ENCODE measurements around the gene CXCL8. TPM values are rescaled to one million over a fixed set of nuclear protein-coding genes. Genes with fewer than 3 reads are reported as not detected.
A peak's percentile ranks its signal among the peaks of the same experiment; 100 is the strongest.

CXCL8 gene
- total and polyA plus RNA-seq, 3 donors from 2014 or later, result 0.66 TPM; not detected in 2

DNA sequence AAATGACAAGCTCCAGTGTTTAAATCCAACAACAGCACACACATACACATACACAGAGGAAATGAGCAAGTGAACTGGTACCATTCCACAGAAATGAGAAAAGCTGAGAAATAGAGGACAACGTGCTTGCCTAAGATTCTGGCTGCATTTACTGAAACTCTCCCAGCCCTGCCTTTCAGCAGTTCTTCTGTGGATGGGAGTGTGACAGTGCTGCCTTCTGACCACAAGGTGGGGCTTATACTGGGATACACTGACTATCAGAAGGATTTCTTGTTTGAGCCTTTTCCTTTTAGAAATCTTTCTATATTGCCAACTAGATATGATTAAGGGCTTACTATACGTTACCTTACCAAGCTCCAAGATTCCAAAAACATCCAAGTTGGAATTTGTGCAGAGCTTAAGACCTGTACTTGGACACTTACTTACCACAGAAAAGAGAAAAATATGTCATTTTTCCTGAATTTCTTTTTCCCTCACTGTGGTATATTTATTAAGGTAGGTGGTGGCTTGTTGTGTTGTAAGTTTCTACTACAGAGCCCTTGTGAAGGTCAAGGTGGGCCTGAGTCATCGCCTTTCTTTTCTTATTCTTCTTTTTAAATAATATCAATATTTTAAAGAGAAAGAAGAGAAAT, 10.7 kb upstream of the CXCL8 start:
- no peaks in the 10 kb centered on the region for H3K9me3 ChIP-seq
- no peaks in the 10 kb centered on the region for H3K36me3 ChIP-seq (ENCODE audit: low read depth, missing control alignments)
- intact Hi-C loops (cut with DNase I; ENCODE audit: low total_unique reads), result no loop called here
- H3K4me3 ChIP-seq, result no peak overlapping the region
- no peak overlapping the region for H3K27ac ChIP-seq
- no peaks in the 10 kb centered on the region for H3K27me3 ChIP-seq
- DNase-seq, result peak; percentile 70
- TF ChIP-seq POLR2A (IDR thresholded peaks at IDR 0.05), result no peak
- peak; percentile 46 to 66 (median 57) for TF ChIP-seq CTCF (IDR thresholded peaks at IDR 0.05)
- H3K4me1 ChIP-seq, result peaks cover 11% of the 10 kb centered on the region
- WGBS, 2 donors, result 51 to 53% methylated on average over 3 of the region's 3 CpGs

DNA sequence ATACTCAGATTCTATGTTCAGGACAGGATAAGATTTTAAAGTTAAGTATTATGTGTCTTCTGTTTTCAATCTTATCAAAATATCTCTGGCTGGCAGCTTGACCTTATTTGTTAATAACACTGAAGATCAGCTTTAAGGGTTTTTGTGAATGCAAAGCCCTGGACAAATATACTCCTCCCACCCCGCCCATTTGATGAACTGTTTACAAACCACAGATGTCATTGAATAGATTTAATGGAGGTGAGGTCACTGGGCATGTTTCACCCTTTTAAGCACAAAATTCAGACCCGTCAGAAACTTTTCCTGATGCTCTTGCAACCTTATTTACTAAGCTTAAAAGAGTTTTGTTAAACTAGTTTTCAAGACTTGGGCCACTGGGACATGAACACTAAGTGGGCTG, 10.1 kb upstream of the CXCL8 start:
- intact Hi-C loops (cut with DNase I; ENCODE audit: low total_unique reads), result no loop called here
- H3K27me3 ChIP-seq, result no peaks in the 10 kb centered on the region
- no peak overlapping the region for H3K27ac ChIP-seq
- TF ChIP-seq POLR2A (IDR thresholded peaks at IDR 0.05), result no peak
- TF ChIP-seq CTCF (IDR thresholded peaks at IDR 0.05), result no peak
- peaks cover 14% of the 10 kb centered on the region for H3K4me1 ChIP-seq
- DNase-seq, result no peak
- H3K9me3 ChIP-seq, result no peaks in the 10 kb centered on the region
- 84 to 87% methylated on average over 2 of the region's 2 CpGs for WGBS, 2 donors
- no peaks in the 10 kb centered on the region for H3K36me3 ChIP-seq (ENCODE audit: low read depth, missing control alignments)
- H3K4me3 ChIP-seq, result no peak overlapping the region

- TF ChIP-seq CTCF (IDR thresholded peaks at IDR 0.05) (no peak), POLR2A (IDR thresholded peaks at IDR 0.05) (no peak)
- H3K27me3 ChIP-seq, result no peaks in the 10 kb centered on the region
- DNase-seq, result no peak
- H3K36me3 ChIP-seq (ENCODE audit: low read depth, missing control alignments), result no peaks in the 10 kb centered on the region
- 91 to 95% methylated on average over 3 of the region's 3 CpGs for WGBS, 2 donors
- no peak overlapping the region for H3K4me3 ChIP-seq
- H3K27ac ChIP-seq, result no peak overlapping the region
- intact Hi-C loops (cut with DNase I; ENCODE audit: low total_unique reads), result no loop called here
- peaks cover 14% of the 10 kb centered on the region for H3K4me1 ChIP-seq
- H3K9me3 ChIP-seq, result no peaks in the 10 kb centered on the region
These were observed 9.5 kb upstream of the CXCL8 start for GRCh38 chr4:73730867-73731266.

- H3K4me1 ChIP-seq, result peaks cover 14% of the 10 kb centered on the region
- intact Hi-C loops (cut with DNase I; ENCODE audit: low total_unique reads), result no loop called here
- DNase-seq, result no peak
- H3K4me3 ChIP-seq, result no peak overlapping the region
- no peaks in the 10 kb centered on the region for H3K36me3 ChIP-seq (ENCODE audit: low read depth, missing control alignments)
- no peaks in the 10 kb centered on the region for H3K9me3 ChIP-seq
- TF ChIP-seq POLR2A (IDR thresholded peaks at IDR 0.05) (no peak), CTCF (IDR thresholded peaks at IDR 0.05) (no peak)
- no peaks in the 10 kb centered on the region for H3K27me3 ChIP-seq
- 91 to 92% methylated on average over 8 of the region's 8 CpGs for WGBS, 2 donors
- no peak overlapping the region for H3K27ac ChIP-seq
These were observed 8.3 kb upstream of the CXCL8 start for GRCh38 chr4:73731968-73732610.
